Nephron (organoid): ENCODE data around the gene FNBP1.

Experiments
- H3K27ac Mint-ChIP-seq, 3 experiments: 2 replicates each; pipeline ENCODE4 v1.8.0; 2020; ENCODE audit warnings: mixed read lengths in 3 of 3, mild to moderate bottlenecking in 2 of 3, moderate library complexity in 1 of 3
- H3K27me3 Mint-ChIP-seq: 2 replicates; pipeline ENCODE4 v1.8.0; 2021; ENCODE audit warnings: low read depth, mild to moderate bottlenecking, moderate library complexity, mixed read lengths
- H3K36me3 Mint-ChIP-seq: 2 replicates; pipeline ENCODE4 v1.8.0; 2020; ENCODE audit warnings: low read depth, mixed read lengths
- H3K4me1 Mint-ChIP-seq: 2 replicates; pipeline ENCODE4 v1.8.0; 2020; ENCODE audit warnings: mixed read lengths
- H3K4me3 Mint-ChIP-seq, 3 experiments: 2 replicates each; pipeline ENCODE4 v1.8.0; 2020; ENCODE audit warnings: mild to moderate bottlenecking in 3 of 3, mixed read lengths in 3 of 3, moderate library complexity in 2 of 3
- H3K9me3 Mint-ChIP-seq: 2 replicates; pipeline ENCODE4 v1.8.0; 2020; ENCODE audit warnings: mixed read lengths
- TF ChIP-seq, protein P1 (sequence below), 3 experiments: fragments of 200-600 bp; sonication (generic); IDR thresholded peaks; one replicate each; pipeline ENCODE4 v1.5.0; 2021; ENCODE audit warnings: antibody characterized with exemption in 3 of 3; ENCODE audit not compliant: unreplicated experiment in 3 of 3

The FNBP1 gene

DNA sequence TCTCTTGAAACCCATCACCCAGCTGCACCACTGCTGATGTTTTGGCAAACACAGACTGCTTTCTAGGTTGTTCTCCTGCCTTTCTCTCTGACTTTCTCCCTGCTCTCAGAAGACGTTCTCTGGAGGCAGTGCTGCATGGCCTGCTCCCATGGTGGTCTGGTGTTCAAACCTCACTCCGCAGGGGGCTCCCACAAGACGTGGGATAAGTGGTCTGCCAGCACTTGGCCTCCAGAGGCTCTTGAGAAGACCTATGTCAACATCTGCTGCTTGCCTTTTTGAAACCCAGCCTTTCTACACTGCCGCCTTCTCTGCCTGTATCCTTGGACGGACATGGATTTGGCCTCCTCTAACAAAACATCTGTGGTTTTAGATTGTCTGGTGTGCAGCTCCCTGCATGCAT, 191.2 kb downstream of the FNBP1 start:
- H3K36me3 Mint-ChIP-seq, result peaks cover 48% of the 10 kb centered on the region
- H3K9me3 Mint-ChIP-seq, result no peaks in the 10 kb centered on the region
- TF ChIP-seq, protein P1, sequence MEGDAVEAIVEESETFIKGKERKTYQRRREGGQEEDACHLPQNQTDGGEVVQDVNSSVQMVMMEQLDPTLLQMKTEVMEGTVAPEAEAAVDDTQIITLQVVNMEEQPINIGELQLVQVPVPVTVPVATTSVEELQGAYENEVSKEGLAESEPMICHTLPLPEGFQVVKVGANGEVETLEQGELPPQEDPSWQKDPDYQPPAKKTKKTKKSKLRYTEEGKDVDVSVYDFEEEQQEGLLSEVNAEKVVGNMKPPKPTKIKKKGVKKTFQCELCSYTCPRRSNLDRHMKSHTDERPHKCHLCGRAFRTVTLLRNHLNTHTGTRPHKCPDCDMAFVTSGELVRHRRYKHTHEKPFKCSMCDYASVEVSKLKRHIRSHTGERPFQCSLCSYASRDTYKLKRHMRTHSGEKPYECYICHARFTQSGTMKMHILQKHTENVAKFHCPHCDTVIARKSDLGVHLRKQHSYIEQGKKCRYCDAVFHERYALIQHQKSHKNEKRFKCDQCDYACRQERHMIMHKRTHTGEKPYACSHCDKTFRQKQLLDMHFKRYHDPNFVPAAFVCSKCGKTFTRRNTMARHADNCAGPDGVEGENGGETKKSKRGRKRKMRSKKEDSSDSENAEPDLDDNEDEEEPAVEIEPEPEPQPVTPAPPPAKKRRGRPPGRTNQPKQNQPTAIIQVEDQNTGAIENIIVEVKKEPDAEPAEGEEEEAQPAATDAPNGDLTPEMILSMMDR (IDR thresholded peaks at IDR 0.05; ENCODE audit: unreplicated experiment in 3 of 3), result no peak
- H3K4me3 Mint-ChIP-seq, result no peak overlapping the region
- H3K27ac Mint-ChIP-seq, result peak overlapping the region in 1 of 3 experiments; percentile 53
- peaks cover 5% of the 10 kb centered on the region for H3K4me1 Mint-ChIP-seq
- no peaks in the 10 kb centered on the region for H3K27me3 Mint-ChIP-seq

DNA sequence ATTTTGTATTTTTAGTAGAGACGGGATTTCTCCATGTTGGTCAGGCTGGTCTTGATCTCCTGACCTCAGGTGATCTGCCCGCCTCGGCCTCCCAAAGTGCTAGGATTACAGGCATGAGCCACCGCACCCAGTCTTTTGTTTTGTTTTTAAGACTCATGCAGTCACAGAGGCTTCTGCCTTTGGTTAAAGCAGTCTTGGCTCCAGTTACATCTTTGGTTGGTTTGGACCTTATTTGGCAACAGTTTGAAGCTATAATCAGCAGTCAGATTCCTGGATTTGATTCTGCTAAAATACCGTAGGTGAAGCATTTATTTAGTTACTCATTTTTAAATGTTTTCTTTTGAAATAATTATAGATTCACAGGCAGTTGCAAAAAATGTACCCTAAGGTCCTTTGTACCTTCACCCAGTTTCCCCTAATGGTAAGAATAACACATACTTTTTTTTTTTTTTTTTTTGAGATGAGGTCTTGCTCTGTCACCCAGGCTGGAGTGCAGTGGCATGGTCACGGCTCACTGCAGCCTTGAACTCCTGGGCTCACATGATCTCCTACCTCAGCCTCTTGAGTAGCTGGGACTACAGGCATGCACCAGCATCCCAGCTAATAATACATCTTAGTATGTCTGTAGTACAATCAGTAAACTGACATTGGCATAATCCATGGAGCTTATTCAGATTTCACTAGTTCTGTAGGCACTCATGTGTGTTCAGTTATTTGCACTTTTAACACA, 192.0 kb downstream of the FNBP1 start:
- Mint-ChIP-seq H3K4me3 (no peak overlapping the region), H3K27me3 (no peaks in the 10 kb centered on the region), H3K4me1 (peaks cover 5% of the 10 kb centered on the region), H3K9me3 (no peaks in the 10 kb centered on the region), H3K36me3 (peaks cover 48% of the 10 kb centered on the region), H3K27ac (peak overlapping the region in 2 of 3 experiments; percentile 53 to 80)
- TF ChIP-seq, protein P1 (IDR thresholded peaks at IDR 0.05; ENCODE audit: unreplicated experiment in 3 of 3), result no peak

DNA sequence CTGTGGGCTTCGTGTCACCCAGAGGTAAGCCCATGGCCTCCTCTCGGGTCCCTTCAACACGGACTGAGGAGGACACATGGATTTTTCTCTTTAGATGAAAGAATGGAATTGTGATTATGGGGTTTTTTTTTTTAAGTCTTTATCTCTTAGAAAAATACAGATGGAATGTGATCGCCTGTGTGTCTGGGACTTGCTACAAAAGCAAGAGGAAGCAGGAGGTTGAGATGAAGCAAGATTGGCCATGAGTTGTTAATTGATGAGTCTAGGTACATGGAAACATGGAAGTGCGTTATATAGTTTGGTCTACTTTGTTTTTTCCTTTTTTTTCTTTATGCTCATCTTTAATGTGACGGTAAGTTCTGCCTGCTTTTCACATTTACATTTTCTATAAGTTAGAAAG, 193.1 kb downstream of the FNBP1 start:
- Mint-ChIP-seq H3K4me3 (no peak overlapping the region), H3K4me1 (peaks cover 5% of the 10 kb centered on the region), H3K27me3 (no peaks in the 10 kb centered on the region), H3K36me3 (peaks cover 42% of the 10 kb centered on the region), H3K9me3 (no peaks in the 10 kb centered on the region), H3K27ac (peak overlapping the region in 1 of 3 experiments; percentile 23)
- TF ChIP-seq, protein P1 (IDR thresholded peaks at IDR 0.05; ENCODE audit: unreplicated experiment in 3 of 3), result no peak

DNA sequence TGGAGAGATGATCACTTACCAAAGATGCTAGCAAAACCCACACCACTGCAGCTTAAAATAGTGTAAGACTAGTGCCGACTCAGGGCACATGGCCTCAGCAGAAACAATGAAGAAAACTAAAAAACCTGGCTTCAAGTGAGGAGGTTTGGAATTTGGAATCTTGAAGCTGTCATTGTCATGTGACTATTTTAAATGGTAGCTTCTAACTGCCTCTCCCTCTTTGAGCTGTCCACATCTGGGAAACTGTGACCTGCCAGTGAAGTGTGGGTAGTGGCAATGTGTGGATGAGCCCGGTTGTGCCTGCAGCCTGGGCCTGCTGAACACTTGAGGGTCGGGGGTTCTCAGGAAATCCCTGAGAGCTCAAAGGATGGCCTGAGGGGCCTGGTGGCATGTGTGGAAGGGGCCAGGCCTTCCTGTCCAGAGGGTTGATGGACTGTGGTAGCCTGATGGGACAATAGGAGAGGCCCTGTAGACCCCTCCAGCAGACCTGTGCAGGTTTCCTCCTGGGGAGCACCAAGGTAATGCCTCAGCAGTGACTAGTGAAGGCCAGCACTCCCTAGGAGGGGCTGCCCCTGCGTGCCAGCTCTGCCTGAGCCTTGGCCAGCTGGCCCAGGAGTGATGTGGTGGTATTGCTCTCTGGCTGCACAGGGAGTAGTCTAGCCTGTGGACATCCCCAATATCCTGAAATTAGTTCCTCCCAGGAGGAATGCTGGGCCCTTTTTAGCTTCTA, 194.1 kb downstream of the FNBP1 start:
- Mint-ChIP-seq H3K4me1 (peaks cover 5% of the 10 kb centered on the region), H3K27me3 (no peaks in the 10 kb centered on the region), H3K9me3 (no peaks in the 10 kb centered on the region), H3K27ac (no peak overlapping the region), H3K4me3 (no peak overlapping the region), H3K36me3 (peaks cover 31% of the 10 kb centered on the region)
- TF ChIP-seq, protein P1 (IDR thresholded peaks at IDR 0.05; ENCODE audit: unreplicated experiment in 3 of 3), result no peak

DNA sequence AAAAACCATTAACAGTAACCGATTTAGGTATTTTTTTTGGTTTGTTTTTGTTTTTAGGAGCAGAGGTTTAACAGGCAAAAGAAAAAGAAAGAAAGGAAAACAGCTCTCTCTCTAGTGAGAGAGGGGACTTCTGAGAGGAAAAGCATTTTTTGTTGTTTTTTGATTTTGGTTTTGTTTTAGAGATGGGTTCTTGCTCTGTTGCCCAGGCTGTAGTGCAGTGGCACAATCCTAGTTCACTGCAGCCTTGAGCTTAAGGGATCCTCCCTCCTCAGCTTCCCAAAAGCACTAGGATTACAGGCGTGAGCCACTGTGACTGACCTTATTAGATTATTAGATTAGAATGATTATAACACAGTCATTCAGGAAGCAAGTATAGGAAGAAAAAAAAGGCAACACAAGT, 197.6 kb downstream of the FNBP1 start:
- Mint-ChIP-seq H3K27me3 (no peaks in the 10 kb centered on the region), H3K4me1 (peaks cover 5% of the 10 kb centered on the region), H3K36me3 (peaks cover 7% of the 10 kb centered on the region), H3K9me3 (no peaks in the 10 kb centered on the region), H3K27ac (no peak overlapping the region), H3K4me3 (no peak overlapping the region)
- TF ChIP-seq, protein P1 (IDR thresholded peaks at IDR 0.05; ENCODE audit: unreplicated experiment in 3 of 3), result no peak
